Measurements from ENCODE around the gene REX1BD. TPM values are rescaled to one million over a fixed set of nuclear protein-coding genes. Genes with fewer than 3 reads are reported as not detected.

The REX1BD gene
- total and polyA plus RNA-seq, 2 of the 13 experiments (the other 11 are each of a cell fraction or from before 2014, with no cell fraction given): 7.5 to 25.4 TPM

GRCh38 chr19:18571564-18572344 is 16.8 kb upstream of the REX1BD start, which contains the start of gene UBA52 (continued):
- TF ChIP-seq SP4 (CRISPR knock-in tag; IDR thresholded peaks at IDR 0.05) (peak; percentile 99), RORA (CRISPR knock-in tag; IDR thresholded peaks at IDR 0.05) (no peak), ONECUT2 (CRISPR knock-in tag; IDR thresholded peaks at IDR 0.05) (no peak), SRY (CRISPR knock-in tag; IDR thresholded peaks at IDR 0.05) (peak; percentile 77), KDM1A (CRISPR knock-in tag; IDR thresholded peaks at IDR 0.05) (peak; percentile 35; the same call in 1 of the 2 replicates), E2F5 (CRISPR knock-in tag; conservative IDR thresholded peaks at IDR 0.05) (peak; percentile 78), ZNF530 (CRISPR knock-in tag; IDR thresholded peaks at IDR 0.05; ENCODE audit: low read depth) (no peak), CEBPB (IDR thresholded peaks at IDR 0.05; ENCODE audit: borderline replicate concordance, low read depth, low read length) (peak; percentile 55; the same call in 1 of the 2 replicates), CSRNP2 (CRISPR knock-in tag; conservative IDR thresholded peaks at IDR 0.05; ENCODE audit: low read depth) (no peak), ZFP36L2 (CRISPR knock-in tag; IDR thresholded peaks at IDR 0.05) (no peak), CBFB (CRISPR knock-in tag; IDR thresholded peaks at IDR 0.05) (peak; percentile 92), MXD1 (CRISPR knock-in tag; IDR thresholded peaks at IDR 0.05) (peak; percentile 97), ZBTB20 (CRISPR knock-in tag; IDR thresholded peaks at IDR 0.05; ENCODE audit: borderline replicate concordance, low read depth) (0 out of 2 replicates have a peak, but pooled peaks have one; percentile 28), HOXA7 (CRISPR knock-in tag; IDR thresholded peaks at IDR 0.05) (no peak), FOXO1 (CRISPR knock-in tag; IDR thresholded peaks at IDR 0.05) (peak; percentile 78), NBN (conservative IDR thresholded peaks at IDR 0.05) (no peak), ZNF557 (CRISPR knock-in tag; IDR thresholded peaks at IDR 0.05) (peak; percentile 67; the same call in 1 of the 2 replicates), ZNF280B (CRISPR knock-in tag; IDR thresholded peaks at IDR 0.05; ENCODE audit: borderline replicate concordance) (no peak), SMYD3 (CRISPR knock-in tag; IDR thresholded peaks at IDR 0.05) (no peak), ZNF317 (CRISPR knock-in tag; IDR thresholded peaks at IDR 0.05) (no peak), RFXAP (CRISPR knock-in tag; IDR thresholded peaks at IDR 0.05; ENCODE audit: borderline replicate concordance) (peak; percentile 91; the same call in 1 of the 2 replicates), ARNT (IDR thresholded peaks at IDR 0.05) (no peak), CEBPG (CRISPR knock-in tag; IDR thresholded peaks at IDR 0.05) (peak; percentile 84), ZNF850 (CRISPR knock-in tag; conservative IDR thresholded peaks at IDR 0.05) (no peak), CHCHD3 (CRISPR knock-in tag; IDR thresholded peaks at IDR 0.05) (0 out of 2 replicates have a peak, but pooled peaks have one; percentile 68), NR2F6 (IDR thresholded peaks at IDR 0.05) (no peak), NR2F6 (CRISPR knock-in tag; IDR thresholded peaks at IDR 0.05) (peak; percentile 85; the same call in 1 of the 2 replicates), SIN3B (IDR thresholded peaks at IDR 0.05; ENCODE audit: low read length) (0 out of 2 replicates have a peak, but pooled peaks have one; percentile 15), PHF8 (CRISPR knock-in tag; IDR thresholded peaks at IDR 0.05) (peak; percentile 90), SMAD9 (CRISPR knock-in tag; IDR thresholded peaks at IDR 0.05) (no peak)
